ENCODE measurements around the gene HMG20A. TPM values are rescaled to one million over a fixed set of nuclear protein-coding genes. Genes with fewer than 3 reads are reported as not detected.

The HMG20A gene
- polyA plus RNA-seq, result 52.2 and 52.4 TPM in 2 replicates
- polyA minus RNA-seq, result 102 and 104 TPM in 2 replicates

DNA sequence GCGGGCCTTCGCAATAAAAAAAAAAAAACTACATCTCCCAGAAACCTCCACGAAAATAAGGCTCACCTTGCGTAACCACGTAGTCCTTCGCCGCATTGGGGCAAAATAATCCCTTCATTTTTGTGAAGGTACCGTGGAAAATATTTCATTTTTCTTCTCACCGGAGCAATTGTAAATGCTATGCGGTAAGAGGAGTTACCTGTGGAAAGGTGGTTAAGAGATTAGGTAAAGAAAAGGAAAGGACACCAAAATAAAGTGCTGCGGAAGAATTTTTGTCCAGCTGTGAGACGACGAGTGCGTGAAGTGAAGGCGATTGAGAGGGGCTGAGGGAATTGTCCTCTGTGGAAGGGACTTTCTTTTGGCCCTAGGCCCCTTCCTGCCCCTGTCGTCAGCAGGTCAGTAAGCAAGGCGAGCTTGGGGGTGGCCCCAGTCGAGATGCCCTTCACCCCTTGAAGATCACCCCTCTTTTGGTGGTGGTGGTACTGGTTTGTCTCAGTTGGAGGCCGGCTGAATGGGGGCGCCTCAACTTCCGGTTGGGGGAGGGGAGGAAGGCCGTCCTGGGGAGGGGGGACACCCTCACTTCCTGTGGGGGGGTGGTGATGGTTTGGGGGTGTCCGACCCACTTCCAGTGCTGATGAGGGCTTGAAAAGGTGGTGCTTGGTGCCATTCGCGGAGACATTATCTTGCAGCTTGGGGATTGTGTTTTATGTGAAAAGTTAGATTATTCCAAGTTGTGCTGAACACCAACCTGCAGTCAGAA, at the start of gene HMG20A:
HMG20A (plus strand) TSS at position 279 of the 760 bp plus-strand sequence. CDS start 37,520 bp downstream, outside the sequence.
- Histone ChIP-seq H3K27ac (ENCODE audit: low read length) (peak within 1 kb of the TSS; percentile 96), H3K9me2 (ENCODE audit: insufficient read depth, low read length) (no peaks in the 10 kb centered on the region), H3K79me2 (replicated peaks; ENCODE audit: insufficient read depth, low read length) (peaks cover 62% of the 10 kb centered on the region)

DNA sequence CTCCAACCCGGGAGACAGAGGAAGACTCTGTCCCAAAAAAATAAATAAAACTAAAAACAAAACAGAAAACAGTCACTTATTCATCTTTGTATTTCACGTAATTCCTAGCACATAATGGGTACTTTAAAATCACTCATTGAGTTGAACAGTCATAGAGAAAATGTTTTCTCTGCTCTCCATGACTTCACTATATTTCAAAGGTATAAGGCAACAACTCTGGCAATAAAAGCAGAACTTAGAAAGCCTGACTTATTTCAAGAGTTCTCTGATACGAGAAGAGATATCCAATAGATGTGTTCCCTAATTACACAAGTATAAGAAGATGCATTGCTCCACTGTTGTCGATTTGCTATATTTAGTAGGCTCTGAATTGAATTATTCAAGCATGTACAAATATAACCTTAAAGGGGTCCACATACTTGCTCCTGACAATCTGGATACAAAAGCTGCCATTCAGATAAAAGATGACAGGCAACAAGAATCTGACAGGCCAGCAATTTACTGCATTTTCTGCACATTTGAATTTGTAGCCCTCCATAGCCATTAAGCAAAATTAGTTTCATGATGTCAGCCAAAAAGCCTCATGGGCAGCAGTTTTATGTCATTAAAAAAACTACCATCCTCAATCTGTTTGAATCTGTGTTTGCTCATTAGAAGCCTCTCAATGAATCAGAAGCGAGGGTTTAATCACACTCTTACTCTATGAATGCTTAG, 48.7 kb upstream of the HMG20A start:
- Histone ChIP-seq H3K9ac (ENCODE audit: low read length) (no peak overlapping the region), H3K36me3 (ENCODE audit: insufficient read depth, low read length) (no peaks in the 10 kb centered on the region), H3K4me2 (ENCODE audit: low read length) (no peak overlapping the region), H3K9me3 (ENCODE audit: low read length) (no peaks in the 10 kb centered on the region), H3F3A (ENCODE audit: insufficient read depth, low read length, poor library complexity, severe bottlenecking) (no peaks in the 10 kb centered on the region), H3K27ac (ENCODE audit: low read length) (peak overlapping the region; percentile 69), H2AFZ (ENCODE audit: low read depth, low read length) (no peak overlapping the region), H3K9me2 (ENCODE audit: insufficient read depth, low read length) (no peaks in the 10 kb centered on the region), H4K20me1 (ENCODE audit: insufficient read depth) (no peaks in the 10 kb centered on the region), H3K79me2 (replicated peaks; ENCODE audit: insufficient read depth, low read length) (no peaks in the 10 kb centered on the region), H3K27me3 (ENCODE audit: insufficient read depth, low read depth, low read length) (no peaks in the 10 kb centered on the region), H3K4me3 (ENCODE audit: low read length) (peak overlapping the region; percentile 20)
- TF ChIP-seq TAF1 (IDR thresholded peaks at IDR 0.05; ENCODE audit: low read depth) (no peak), SMC3 (conservative IDR thresholded peaks at IDR 0.05; ENCODE audit: poor library complexity) (no peak), RAD21 (conservative IDR thresholded peaks at IDR 0.05) (no peak), MXI1 (conservative IDR thresholded peaks at IDR 0.05; ENCODE audit: poor library complexity, severe bottlenecking) (no peak), CTCF (IDR thresholded peaks at IDR 0.05; ENCODE audit: poor library complexity, severe bottlenecking) (no peak)
- TF ChIP-seq, protein P1, sequence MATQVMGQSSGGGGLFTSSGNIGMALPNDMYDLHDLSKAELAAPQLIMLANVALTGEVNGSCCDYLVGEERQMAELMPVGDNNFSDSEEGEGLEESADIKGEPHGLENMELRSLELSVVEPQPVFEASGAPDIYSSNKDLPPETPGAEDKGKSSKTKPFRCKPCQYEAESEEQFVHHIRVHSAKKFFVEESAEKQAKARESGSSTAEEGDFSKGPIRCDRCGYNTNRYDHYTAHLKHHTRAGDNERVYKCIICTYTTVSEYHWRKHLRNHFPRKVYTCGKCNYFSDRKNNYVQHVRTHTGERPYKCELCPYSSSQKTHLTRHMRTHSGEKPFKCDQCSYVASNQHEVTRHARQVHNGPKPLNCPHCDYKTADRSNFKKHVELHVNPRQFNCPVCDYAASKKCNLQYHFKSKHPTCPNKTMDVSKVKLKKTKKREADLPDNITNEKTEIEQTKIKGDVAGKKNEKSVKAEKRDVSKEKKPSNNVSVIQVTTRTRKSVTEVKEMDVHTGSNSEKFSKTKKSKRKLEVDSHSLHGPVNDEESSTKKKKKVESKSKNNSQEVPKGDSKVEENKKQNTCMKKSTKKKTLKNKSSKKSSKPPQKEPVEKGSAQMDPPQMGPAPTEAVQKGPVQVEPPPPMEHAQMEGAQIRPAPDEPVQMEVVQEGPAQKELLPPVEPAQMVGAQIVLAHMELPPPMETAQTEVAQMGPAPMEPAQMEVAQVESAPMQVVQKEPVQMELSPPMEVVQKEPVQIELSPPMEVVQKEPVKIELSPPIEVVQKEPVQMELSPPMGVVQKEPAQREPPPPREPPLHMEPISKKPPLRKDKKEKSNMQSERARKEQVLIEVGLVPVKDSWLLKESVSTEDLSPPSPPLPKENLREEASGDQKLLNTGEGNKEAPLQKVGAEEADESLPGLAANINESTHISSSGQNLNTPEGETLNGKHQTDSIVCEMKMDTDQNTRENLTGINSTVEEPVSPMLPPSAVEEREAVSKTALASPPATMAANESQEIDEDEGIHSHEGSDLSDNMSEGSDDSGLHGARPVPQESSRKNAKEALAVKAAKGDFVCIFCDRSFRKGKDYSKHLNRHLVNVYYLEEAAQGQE (IDR thresholded peaks at IDR 0.05; ENCODE audit: borderline replicate concordance), result no peak

More for the DNA sequence above, at the start of gene HMG20A:
- H3F3A ChIP-seq (ENCODE audit: insufficient read depth, low read length, poor library complexity, severe bottlenecking), result peaks cover 5% of the 10 kb centered on the region
- H3K27me3 ChIP-seq (ENCODE audit: insufficient read depth, low read depth, low read length), result no peaks in the 10 kb centered on the region
- H3K9me3 ChIP-seq (ENCODE audit: low read length), result no peaks in the 10 kb centered on the region
- H2AFZ ChIP-seq (ENCODE audit: low read depth, low read length), result peak within 1 kb of the TSS; percentile 86
- no peak for TF ChIP-seq CTCF (IDR thresholded peaks at IDR 0.05; ENCODE audit: poor library complexity, severe bottlenecking)
- TF ChIP-seq, protein P1 (IDR thresholded peaks at IDR 0.05; ENCODE audit: borderline replicate concordance), result peak; percentile 87
- TF ChIP-seq EP300 (conservative IDR thresholded peaks at IDR 0.05; ENCODE audit: poor library complexity, severe bottlenecking), result no peak
- TF ChIP-seq SMC3 (conservative IDR thresholded peaks at IDR 0.05; ENCODE audit: poor library complexity), result peak; percentile 49
- no peak for TF ChIP-seq EZH2 (IDR thresholded peaks at IDR 0.05; ENCODE audit: borderline replicate concordance, insufficient read depth, low read length, poor library complexity, severe bottlenecking)
- peak; percentile 89 for TF ChIP-seq POLR2AphosphoS5 (IDR thresholded peaks at IDR 0.05)
- peak; percentile 60 for TF ChIP-seq TAF1 (IDR thresholded peaks at IDR 0.05; ENCODE audit: low read depth)
- no peak for TF ChIP-seq RAD21 (conservative IDR thresholded peaks at IDR 0.05)
- no peak for TF ChIP-seq MXI1 (conservative IDR thresholded peaks at IDR 0.05; ENCODE audit: poor library complexity, severe bottlenecking)
- no peaks in the 10 kb centered on the region for H4K20me1 ChIP-seq (ENCODE audit: insufficient read depth)
- no peaks in the 10 kb centered on the region for H3K36me3 ChIP-seq (ENCODE audit: insufficient read depth, low read length)
- peak within 1 kb of the TSS; percentile 90 for H3K4me2 ChIP-seq (ENCODE audit: low read length)
- peak within 1 kb of the TSS; percentile 89 for H3K9ac ChIP-seq (ENCODE audit: low read length)
- H3K4me3 ChIP-seq (ENCODE audit: low read length), result peak within 1 kb of the TSS; percentile 88
